ENCODE data around the gene NTSR1. TPM values are rescaled to one million over a fixed set of nuclear protein-coding genes. Genes with fewer than 3 reads are reported as not detected.
A peak's percentile ranks its signal among the peaks of the same experiment; 100 is the strongest.

The NTSR1 gene
- polyA plus RNA-seq, 1 donor from 2014 or later: 0.05 TPM

DNA sequence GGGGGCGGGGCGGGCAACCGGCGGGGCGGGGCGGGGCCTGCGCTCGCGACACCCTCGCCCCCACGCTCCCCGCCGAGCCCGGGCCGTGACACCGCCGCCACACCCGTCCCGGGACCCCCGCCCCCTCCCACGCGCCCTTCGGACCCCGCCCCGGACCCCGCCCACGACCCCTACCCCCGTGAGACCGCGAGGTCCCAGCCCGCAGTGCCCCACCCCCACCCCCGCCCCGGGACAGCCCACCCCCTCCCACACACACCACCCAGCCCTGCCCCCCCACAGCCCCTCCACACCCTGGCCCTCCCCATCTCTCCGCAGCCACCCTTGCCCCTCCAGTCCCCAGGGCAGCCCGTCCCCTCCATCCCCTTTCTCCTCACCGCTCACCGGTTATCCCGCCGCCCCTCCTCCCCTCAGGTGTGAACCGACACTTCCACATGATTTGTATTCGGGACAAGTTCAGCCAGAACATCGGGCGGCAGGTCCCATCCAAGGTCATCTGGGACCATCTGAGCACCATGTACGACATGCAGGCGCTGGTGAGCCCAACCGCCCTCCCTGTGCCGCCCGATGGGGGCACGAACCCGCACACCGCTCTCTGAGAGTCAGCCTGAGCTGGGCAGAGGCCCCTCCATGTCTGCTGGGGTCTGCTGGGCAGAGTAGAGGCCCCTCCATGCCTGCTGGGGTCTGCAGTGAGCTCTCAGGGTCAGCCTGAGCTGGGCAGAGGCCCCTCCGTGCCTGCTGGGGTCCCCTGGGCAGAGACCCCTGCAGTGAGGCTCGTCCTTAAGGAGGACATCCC is 88.3 kb downstream of the NTSR1 start:
- no peak for TF ChIP-seq EP300 (conservative IDR thresholded peaks at IDR 0.05; ENCODE audit: poor library complexity, severe bottlenecking)
- no peak for TF ChIP-seq POLR2AphosphoS5 (IDR thresholded peaks at IDR 0.05)
- TF ChIP-seq EZH2 (IDR thresholded peaks at IDR 0.05; ENCODE audit: borderline replicate concordance, insufficient read depth, low read length, poor library complexity, severe bottlenecking): no peak
- peak overlapping the region; percentile 82 for H3K4me2 ChIP-seq (ENCODE audit: low read length)
- no peaks in the 10 kb centered on the region for H3K27me3 ChIP-seq (ENCODE audit: insufficient read depth, low read depth, low read length)
- peak overlapping the region; percentile 72 for H3K4me3 ChIP-seq (ENCODE audit: low read length)
- no peaks in the 10 kb centered on the region for H3K9me2 ChIP-seq (ENCODE audit: insufficient read depth, low read length)
- H4K20me1 ChIP-seq (ENCODE audit: insufficient read depth): no peaks in the 10 kb centered on the region
- peak overlapping the region; percentile 81 for H3K9ac ChIP-seq (ENCODE audit: low read length)
- no peaks in the 10 kb centered on the region for H3F3A ChIP-seq (ENCODE audit: insufficient read depth, low read length, poor library complexity, severe bottlenecking)
- H3K9me3 ChIP-seq (ENCODE audit: low read length): no peaks in the 10 kb centered on the region
- no peak overlapping the region for H3K27ac ChIP-seq (ENCODE audit: low read length)
- no peaks in the 10 kb centered on the region for H3K36me3 ChIP-seq (ENCODE audit: insufficient read depth, low read length)
- no peak overlapping the region for H2AFZ ChIP-seq (ENCODE audit: low read depth, low read length)
- peaks cover 3% of the 10 kb centered on the region for H3K79me2 ChIP-seq (replicated peaks; ENCODE audit: insufficient read depth, low read length)

DNA sequence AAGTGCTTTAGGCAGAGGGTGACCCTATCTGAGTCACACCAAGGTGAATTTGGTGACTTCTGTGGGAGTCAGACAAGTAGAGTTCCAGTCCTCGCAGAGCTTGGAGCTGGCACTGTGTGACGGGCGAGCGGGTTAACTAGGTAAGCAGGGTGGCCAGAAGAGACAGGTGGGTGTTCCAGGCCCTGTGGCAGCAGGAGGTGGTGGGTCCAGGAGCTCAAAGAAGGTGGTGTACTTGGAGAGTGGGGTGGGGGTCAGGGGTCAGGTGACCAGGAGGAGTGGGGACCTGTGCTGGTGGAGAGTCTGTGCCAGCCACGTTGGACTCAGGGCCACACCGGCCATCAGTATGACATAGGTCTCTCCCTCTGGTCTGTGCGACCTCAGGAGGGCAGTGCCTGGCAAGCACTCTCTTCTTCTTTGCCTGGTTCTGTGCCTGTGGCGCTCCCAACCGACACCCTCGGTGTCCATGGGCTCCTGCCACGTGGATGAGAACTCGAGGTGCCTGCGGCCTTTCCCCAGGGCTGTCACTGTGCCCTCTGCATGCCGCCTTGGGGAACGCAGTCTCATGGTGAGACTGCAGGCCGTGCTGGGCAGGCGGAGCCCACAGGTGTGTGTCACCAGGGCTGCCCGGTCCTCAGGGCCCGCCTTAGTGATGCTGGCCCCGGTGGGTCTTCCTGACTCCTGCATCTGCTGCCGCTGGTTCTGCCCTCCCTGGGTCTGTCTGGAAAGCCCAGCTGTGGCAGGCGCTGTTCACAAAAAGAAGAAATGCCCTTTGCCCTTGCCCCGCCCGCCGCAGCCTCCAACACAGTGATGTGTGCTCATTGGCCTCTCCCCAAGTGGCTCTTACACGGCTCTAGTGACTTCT is 89.3 kb downstream of the NTSR1 start:
- TF ChIP-seq RAD21 (conservative IDR thresholded peaks at IDR 0.05) (no peak), SMC3 (conservative IDR thresholded peaks at IDR 0.05; ENCODE audit: poor library complexity) (no peak), EP300 (conservative IDR thresholded peaks at IDR 0.05; ENCODE audit: poor library complexity, severe bottlenecking) (no peak), EZH2 (IDR thresholded peaks at IDR 0.05; ENCODE audit: borderline replicate concordance, insufficient read depth, low read length, poor library complexity, severe bottlenecking) (no peak)
- TF ChIP-seq, protein P1, sequence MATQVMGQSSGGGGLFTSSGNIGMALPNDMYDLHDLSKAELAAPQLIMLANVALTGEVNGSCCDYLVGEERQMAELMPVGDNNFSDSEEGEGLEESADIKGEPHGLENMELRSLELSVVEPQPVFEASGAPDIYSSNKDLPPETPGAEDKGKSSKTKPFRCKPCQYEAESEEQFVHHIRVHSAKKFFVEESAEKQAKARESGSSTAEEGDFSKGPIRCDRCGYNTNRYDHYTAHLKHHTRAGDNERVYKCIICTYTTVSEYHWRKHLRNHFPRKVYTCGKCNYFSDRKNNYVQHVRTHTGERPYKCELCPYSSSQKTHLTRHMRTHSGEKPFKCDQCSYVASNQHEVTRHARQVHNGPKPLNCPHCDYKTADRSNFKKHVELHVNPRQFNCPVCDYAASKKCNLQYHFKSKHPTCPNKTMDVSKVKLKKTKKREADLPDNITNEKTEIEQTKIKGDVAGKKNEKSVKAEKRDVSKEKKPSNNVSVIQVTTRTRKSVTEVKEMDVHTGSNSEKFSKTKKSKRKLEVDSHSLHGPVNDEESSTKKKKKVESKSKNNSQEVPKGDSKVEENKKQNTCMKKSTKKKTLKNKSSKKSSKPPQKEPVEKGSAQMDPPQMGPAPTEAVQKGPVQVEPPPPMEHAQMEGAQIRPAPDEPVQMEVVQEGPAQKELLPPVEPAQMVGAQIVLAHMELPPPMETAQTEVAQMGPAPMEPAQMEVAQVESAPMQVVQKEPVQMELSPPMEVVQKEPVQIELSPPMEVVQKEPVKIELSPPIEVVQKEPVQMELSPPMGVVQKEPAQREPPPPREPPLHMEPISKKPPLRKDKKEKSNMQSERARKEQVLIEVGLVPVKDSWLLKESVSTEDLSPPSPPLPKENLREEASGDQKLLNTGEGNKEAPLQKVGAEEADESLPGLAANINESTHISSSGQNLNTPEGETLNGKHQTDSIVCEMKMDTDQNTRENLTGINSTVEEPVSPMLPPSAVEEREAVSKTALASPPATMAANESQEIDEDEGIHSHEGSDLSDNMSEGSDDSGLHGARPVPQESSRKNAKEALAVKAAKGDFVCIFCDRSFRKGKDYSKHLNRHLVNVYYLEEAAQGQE (IDR thresholded peaks at IDR 0.05; ENCODE audit: borderline replicate concordance): no peak
- TF ChIP-seq, protein P2, sequence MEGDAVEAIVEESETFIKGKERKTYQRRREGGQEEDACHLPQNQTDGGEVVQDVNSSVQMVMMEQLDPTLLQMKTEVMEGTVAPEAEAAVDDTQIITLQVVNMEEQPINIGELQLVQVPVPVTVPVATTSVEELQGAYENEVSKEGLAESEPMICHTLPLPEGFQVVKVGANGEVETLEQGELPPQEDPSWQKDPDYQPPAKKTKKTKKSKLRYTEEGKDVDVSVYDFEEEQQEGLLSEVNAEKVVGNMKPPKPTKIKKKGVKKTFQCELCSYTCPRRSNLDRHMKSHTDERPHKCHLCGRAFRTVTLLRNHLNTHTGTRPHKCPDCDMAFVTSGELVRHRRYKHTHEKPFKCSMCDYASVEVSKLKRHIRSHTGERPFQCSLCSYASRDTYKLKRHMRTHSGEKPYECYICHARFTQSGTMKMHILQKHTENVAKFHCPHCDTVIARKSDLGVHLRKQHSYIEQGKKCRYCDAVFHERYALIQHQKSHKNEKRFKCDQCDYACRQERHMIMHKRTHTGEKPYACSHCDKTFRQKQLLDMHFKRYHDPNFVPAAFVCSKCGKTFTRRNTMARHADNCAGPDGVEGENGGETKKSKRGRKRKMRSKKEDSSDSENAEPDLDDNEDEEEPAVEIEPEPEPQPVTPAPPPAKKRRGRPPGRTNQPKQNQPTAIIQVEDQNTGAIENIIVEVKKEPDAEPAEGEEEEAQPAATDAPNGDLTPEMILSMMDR (IDR thresholded peaks at IDR 0.05; ENCODE audit: poor library complexity, severe bottlenecking): no peak
- Histone ChIP-seq H3K27ac (ENCODE audit: low read length) (no peak overlapping the region), H3K9me3 (ENCODE audit: low read length) (no peaks in the 10 kb centered on the region), H3F3A (ENCODE audit: insufficient read depth, low read length, poor library complexity, severe bottlenecking) (no peaks in the 10 kb centered on the region), H3K9me2 (ENCODE audit: insufficient read depth, low read length) (no peaks in the 10 kb centered on the region), H3K79me2 (replicated peaks; ENCODE audit: insufficient read depth, low read length) (peaks cover 3% of the 10 kb centered on the region), H3K9ac (ENCODE audit: low read length) (no peak overlapping the region), H3K4me2 (ENCODE audit: low read length) (no peak overlapping the region), H3K4me3 (ENCODE audit: low read length) (peak overlapping the region; percentile 68), H2AFZ (ENCODE audit: low read depth, low read length) (no peak overlapping the region), H3K27me3 (ENCODE audit: insufficient read depth, low read depth, low read length) (no peaks in the 10 kb centered on the region), H3K36me3 (ENCODE audit: insufficient read depth, low read length) (no peaks in the 10 kb centered on the region), H4K20me1 (ENCODE audit: insufficient read depth) (no peaks in the 10 kb centered on the region)

All from neural cell (in vitro differentiated cells).